ENCODE results near the gene HLTF. TPM values are rescaled to one million over a fixed set of nuclear protein-coding genes. Genes with fewer than 3 reads are reported as not detected.

Gene HLTF
- total RNA-seq, 1 donor from 2014 or later = 20.0 TPM

DNA sequence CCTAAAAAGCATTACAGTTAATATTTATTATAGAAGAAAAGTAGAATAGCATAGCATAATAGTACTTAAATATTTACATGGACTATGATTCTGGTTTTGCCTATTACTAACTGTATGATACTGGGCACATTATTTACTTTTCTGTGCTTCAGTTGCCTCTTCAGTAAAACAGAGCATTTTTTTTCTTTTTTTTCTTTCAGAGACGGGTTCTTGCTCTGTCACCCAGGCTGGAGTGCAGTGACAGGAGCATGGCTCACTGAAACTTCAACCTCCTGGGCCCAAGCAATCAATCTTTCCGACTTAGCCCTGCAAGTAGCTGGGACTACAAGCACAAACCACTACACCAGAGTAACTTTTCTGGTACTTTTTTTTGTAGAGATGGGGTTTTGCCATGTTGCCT, 48.0 kb downstream of the HLTF start:
- Histone ChIP-seq H3K4me3 (no peak overlapping the region), H3K27ac (no peak overlapping the region), H3K9me3 (no peaks in the 10 kb centered on the region), H3K4me1 (no peaks in the 10 kb centered on the region), H3K36me3 (peaks cover 48% of the 10 kb centered on the region), H3K27me3 (no peaks in the 10 kb centered on the region)
- TF ChIP-seq, protein P1, sequence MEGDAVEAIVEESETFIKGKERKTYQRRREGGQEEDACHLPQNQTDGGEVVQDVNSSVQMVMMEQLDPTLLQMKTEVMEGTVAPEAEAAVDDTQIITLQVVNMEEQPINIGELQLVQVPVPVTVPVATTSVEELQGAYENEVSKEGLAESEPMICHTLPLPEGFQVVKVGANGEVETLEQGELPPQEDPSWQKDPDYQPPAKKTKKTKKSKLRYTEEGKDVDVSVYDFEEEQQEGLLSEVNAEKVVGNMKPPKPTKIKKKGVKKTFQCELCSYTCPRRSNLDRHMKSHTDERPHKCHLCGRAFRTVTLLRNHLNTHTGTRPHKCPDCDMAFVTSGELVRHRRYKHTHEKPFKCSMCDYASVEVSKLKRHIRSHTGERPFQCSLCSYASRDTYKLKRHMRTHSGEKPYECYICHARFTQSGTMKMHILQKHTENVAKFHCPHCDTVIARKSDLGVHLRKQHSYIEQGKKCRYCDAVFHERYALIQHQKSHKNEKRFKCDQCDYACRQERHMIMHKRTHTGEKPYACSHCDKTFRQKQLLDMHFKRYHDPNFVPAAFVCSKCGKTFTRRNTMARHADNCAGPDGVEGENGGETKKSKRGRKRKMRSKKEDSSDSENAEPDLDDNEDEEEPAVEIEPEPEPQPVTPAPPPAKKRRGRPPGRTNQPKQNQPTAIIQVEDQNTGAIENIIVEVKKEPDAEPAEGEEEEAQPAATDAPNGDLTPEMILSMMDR (IDR thresholded peaks at IDR 0.05) = no peak
- ATAC-seq = no peak
- intact Hi-C loops (cut with DNase I) = no loop called here
- no peak for DNase-seq

DNA sequence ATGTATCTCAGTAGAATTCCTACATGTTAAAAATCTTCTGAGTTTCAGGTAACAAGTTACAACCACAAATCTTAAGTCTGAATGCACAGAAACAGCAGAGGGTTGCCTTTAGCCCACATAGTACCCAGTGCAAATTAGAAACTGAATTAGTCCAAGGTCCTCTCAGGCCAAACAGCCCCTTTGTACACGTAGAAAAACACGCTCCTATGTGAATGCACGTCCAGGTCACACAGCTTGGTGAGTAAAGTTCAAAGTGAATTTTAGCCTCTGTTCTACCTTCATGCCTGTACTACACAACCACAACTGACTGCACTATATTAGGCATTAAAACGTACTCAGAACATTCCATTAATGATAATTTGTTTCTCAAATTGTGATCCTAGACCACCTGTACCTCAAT, 48.6 kb downstream of the HLTF start:
- Histone ChIP-seq H3K9me3 (no peaks in the 10 kb centered on the region), H3K27me3 (no peaks in the 10 kb centered on the region), H3K36me3 (peaks cover 50% of the 10 kb centered on the region), H3K4me1 (no peaks in the 10 kb centered on the region), H3K4me3 (no peak overlapping the region), H3K27ac (no peak overlapping the region)
- TF ChIP-seq, protein P1 (IDR thresholded peaks at IDR 0.05) = no peak
- intact Hi-C loops (cut with DNase I) = no loop called here
- ATAC-seq (no peak), DNase-seq (no peak)

DNA sequence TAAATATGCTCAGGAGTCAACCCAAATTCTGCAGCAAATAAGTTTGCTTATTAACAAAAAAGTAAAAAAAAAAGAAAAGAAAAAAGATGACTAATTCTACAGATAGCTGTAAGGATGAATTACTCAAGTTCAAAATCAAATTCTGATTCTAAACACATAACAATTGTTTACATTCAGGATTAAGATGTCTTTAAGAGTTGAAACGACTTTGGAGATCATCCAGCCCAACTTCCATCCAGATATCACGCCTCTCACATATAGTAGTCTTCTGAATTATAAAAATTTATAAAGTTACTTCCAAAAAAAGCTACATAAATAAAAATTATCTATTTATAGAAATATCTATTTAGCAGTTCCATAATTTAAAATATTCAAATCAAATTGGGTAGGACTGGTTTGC, 55.2 kb downstream of the HLTF start:
- no peaks in the 10 kb centered on the region for H3K27me3 ChIP-seq
- H3K4me1 ChIP-seq = no peaks in the 10 kb centered on the region
- H3K27ac ChIP-seq = no peak overlapping the region
- H3K36me3 ChIP-seq = peaks cover 61% of the 10 kb centered on the region
- no peak overlapping the region for H3K4me3 ChIP-seq
- H3K9me3 ChIP-seq = no peaks in the 10 kb centered on the region
- no peak for DNase-seq
- ATAC-seq = no peak
- intact Hi-C loops (cut with DNase I) = no loop called here
- TF ChIP-seq, protein P1 (IDR thresholded peaks at IDR 0.05) = no peak

DNA sequence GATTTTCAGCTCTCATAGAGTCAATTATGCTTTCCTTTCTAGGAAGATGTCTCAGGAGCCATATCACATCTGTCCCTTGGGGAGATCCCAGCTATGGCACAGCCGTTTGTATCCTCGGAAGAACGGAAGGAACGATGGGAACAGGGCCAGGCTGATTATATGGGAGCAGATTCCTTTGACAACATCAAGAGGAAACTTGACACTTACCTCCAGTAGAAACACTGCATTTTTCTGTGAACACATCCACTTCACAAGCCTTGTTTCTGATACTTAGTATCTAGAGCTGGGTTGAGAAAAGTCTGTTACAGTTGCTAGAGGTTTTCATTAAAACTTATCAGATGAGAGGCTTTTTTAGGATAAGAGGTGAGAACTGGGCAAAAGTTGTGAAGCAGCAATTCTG, 59.6 kb downstream of the HLTF start:
- TF ChIP-seq, protein P1 (IDR thresholded peaks at IDR 0.05) = no peak
- DNase-seq (no peak), ATAC-seq (no peak)
- Histone ChIP-seq H3K4me3 (no peak overlapping the region), H3K27ac (no peak overlapping the region), H3K4me1 (no peaks in the 10 kb centered on the region), H3K36me3 (peaks cover 84% of the 10 kb centered on the region), H3K9me3 (no peaks in the 10 kb centered on the region), H3K27me3 (no peaks in the 10 kb centered on the region)
- intact Hi-C loops (cut with DNase I) = no loop called here

DNA sequence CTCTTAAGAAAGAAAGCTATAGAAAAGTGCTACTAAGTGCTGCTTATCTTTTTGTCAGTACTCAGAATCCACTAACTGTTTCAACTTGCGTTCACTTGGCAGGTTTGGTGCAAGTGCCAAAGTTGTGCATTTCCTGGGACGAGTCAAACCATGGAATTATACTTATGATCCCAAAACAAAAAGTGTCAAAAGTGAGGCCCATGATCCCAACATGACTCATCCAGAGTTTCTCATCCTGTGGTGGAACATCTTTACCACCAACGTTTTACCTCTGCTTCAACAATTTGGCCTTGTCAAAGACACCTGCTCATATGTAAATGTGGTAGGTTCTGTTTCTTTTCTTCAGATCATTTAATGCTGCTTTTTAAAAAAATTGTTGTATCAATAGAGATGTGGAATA, 62.4 kb downstream of the HLTF start:
- Histone ChIP-seq H3K4me1 (no peaks in the 10 kb centered on the region), H3K9me3 (no peaks in the 10 kb centered on the region), H3K36me3 (peaks cover 78% of the 10 kb centered on the region), H3K27ac (no peak overlapping the region), H3K27me3 (no peaks in the 10 kb centered on the region), H3K4me3 (no peak overlapping the region)
- no peak for ATAC-seq
- DNase-seq = no peak
- intact Hi-C loops (cut with DNase I) = no loop called here
- TF ChIP-seq, protein P1 (IDR thresholded peaks at IDR 0.05) = no peak

DNA sequence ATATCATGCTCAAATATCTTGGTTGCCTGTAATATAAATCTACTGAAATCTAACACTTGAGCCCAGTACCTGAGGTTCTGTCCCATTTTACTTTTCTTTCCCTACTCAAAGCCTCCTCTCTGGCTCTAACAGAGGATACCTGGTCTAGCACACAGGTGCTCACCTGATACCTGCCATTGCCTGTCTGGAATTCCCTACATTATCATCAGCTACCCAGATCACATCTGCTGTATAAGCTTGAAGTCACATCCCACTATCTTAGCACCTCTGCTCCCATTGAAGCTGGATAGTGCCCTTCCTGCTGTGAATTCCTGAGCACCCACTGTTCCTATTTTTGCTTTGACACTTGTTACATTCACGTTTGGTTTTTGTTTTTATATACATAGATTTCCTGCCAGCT, 64.5 kb downstream of the HLTF start:
- DNase-seq (no peak), ATAC-seq (no peak)
- Histone ChIP-seq H3K27me3 (no peaks in the 10 kb centered on the region), H3K27ac (no peak overlapping the region), H3K36me3 (peaks cover 59% of the 10 kb centered on the region), H3K4me3 (no peak overlapping the region), H3K4me1 (no peaks in the 10 kb centered on the region), H3K9me3 (no peaks in the 10 kb centered on the region)
- intact Hi-C loops (cut with DNase I) = no loop called here
- TF ChIP-seq, protein P1 (IDR thresholded peaks at IDR 0.05) = no peak

Data from upper lobe of right lung (tissue), 1 donor.